ENCODE data around the gene RAET1E.

Gene RAET1E

DNA sequence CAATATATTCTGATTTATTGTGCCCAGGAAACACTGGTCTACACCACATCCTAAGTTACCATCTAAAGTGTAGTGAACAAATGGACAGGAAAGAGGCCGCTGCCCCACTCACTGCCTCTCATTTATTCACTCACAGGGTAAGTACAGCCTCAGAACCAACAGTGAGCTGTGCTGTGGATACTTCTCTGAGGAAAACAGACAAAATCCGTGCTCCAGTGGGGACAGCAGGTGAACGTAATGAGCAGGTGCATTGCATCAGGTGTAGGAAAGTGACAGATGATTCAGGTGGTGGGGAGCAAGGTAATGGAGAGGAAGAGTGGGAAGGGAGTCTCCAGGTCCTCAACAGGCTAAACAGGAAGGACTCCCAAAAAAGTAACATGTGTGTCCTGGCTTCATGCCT, 35.5 kb upstream of the RAET1E start:
- Histone ChIP-seq H3K14ac (ENCODE audit: low read length) (no peak overlapping the region), H2AFZ (ENCODE audit: insufficient read depth, low read length, poor library complexity) (no peak overlapping the region), H3K4me3 (ENCODE audit: low read depth, low read length) (no peak overlapping the region), H3K36me3 (ENCODE audit: control insufficient read depth in 1 of 2, insufficient read depth in 2 of 2, low read length in 2 of 2) (no peaks in the 10 kb centered on the region), H3K4me2 (ENCODE audit: low read length) (no peak overlapping the region), H3K18ac (ENCODE audit: low read length) (no peak overlapping the region), H4K12ac (ENCODE audit: low read depth, low read length) (no peak overlapping the region), H2BK12ac (ENCODE audit: low read length) (no peak overlapping the region), H3K27ac (ENCODE audit: low read depth, low read length) (no peak overlapping the region), H3K9me3 (ENCODE audit: insufficient read depth, low read depth, low read length) (peaks cover 2% of the 10 kb centered on the region), H3K4ac (ENCODE audit: low read depth, low read length) (no peak overlapping the region), H3K4me1 (ENCODE audit: control insufficient read depth in 1 of 2, insufficient read depth in 2 of 2, low read length in 2 of 2) (peaks cover 0 to 2% of the 10 kb centered on the region in 2 experiments), H3K9ac (ENCODE audit: low read length) (no peak overlapping the region), H2BK120ac (ENCODE audit: insufficient read depth, low read length, poor library complexity) (no peak overlapping the region), H3K79me1 (ENCODE audit: low read length) (no peaks in the 10 kb centered on the region), H3K79me2 (ENCODE audit: control insufficient read depth, insufficient read depth, low read length, poor library complexity) (no peaks in the 10 kb centered on the region), H2AK5ac (ENCODE audit: low read length) (no peak overlapping the region), H3K27me3 (ENCODE audit: insufficient read depth, low read length) (peaks cover 15% of the 10 kb centered on the region), H4K8ac (ENCODE audit: low read depth, low read length) (no peak overlapping the region), H3K23ac (ENCODE audit: low read length) (no peak overlapping the region), H2BK5ac (ENCODE audit: low read depth, low read length, poor library complexity) (no peak overlapping the region), H4K91ac (ENCODE audit: low read depth, low read length) (no peak overlapping the region)
- DNase-seq, result no peak
- whole genome bisulfite sequencing (ENCODE audit: extremely low coverage, insufficient coverage, insufficient read length), result no CpG with 5 or more reads among the region's 3 CpGs

DNA sequence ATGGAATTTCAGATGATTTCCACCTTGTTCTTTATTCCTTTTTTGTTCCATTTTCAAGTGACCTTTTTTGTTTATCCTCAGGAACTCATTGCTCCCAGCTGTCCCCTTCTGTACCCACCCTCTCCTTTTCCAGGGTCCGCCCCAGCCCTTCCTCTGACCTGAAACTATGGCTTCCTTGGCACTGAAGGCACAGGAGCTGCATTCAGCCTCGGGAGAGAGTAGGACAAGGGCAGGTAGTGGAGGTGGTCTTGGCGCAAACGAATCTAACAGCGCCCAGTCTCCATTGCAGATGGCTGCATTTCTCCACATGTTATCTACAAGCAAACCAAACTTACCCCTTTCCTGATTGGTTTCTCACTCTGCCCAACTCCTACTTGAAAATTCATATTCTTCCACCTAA, 35.1 kb upstream of the RAET1E start:
- H2BK120ac ChIP-seq (ENCODE audit: insufficient read depth, low read length, poor library complexity), result no peak overlapping the region
- no peaks in the 10 kb centered on the region for H3K79me1 ChIP-seq (ENCODE audit: low read length)
- H3K4me1 ChIP-seq (ENCODE audit: control insufficient read depth in 1 of 2, insufficient read depth in 2 of 2, low read length in 2 of 2), result no peaks in the 10 kb centered on the region
- H3K4ac ChIP-seq (ENCODE audit: low read depth, low read length), result no peak overlapping the region
- no peak overlapping the region for H4K91ac ChIP-seq (ENCODE audit: low read depth, low read length)
- no peak overlapping the region for H3K27ac ChIP-seq (ENCODE audit: low read depth, low read length)
- H2AK5ac ChIP-seq (ENCODE audit: low read length), result no peak overlapping the region
- H4K12ac ChIP-seq (ENCODE audit: low read depth, low read length), result no peak overlapping the region
- H3K4me2 ChIP-seq (ENCODE audit: low read length), result no peak overlapping the region
- H3K4me3 ChIP-seq (ENCODE audit: low read depth, low read length), result no peak overlapping the region
- peaks cover 12% of the 10 kb centered on the region for H3K27me3 ChIP-seq (ENCODE audit: insufficient read depth, low read length)
- no peak overlapping the region for H4K8ac ChIP-seq (ENCODE audit: low read depth, low read length)
- H3K9ac ChIP-seq (ENCODE audit: low read length), result no peak overlapping the region
- no peak overlapping the region for H2AFZ ChIP-seq (ENCODE audit: insufficient read depth, low read length, poor library complexity)
- H2BK5ac ChIP-seq (ENCODE audit: low read depth, low read length, poor library complexity), result no peak overlapping the region
- no peak for DNase-seq
- H3K23ac ChIP-seq (ENCODE audit: low read length), result no peak overlapping the region
- no peak overlapping the region for H2BK12ac ChIP-seq (ENCODE audit: low read length)
- no peak overlapping the region for H3K14ac ChIP-seq (ENCODE audit: low read length)
- WGBS (ENCODE audit: extremely low coverage, insufficient coverage, insufficient read length), result no CpG with 5 or more reads among the region's 5 CpGs
- H3K79me2 ChIP-seq (ENCODE audit: control insufficient read depth, insufficient read depth, low read length, poor library complexity), result no peaks in the 10 kb centered on the region
- H3K18ac ChIP-seq (ENCODE audit: low read length), result no peak overlapping the region
- no peaks in the 10 kb centered on the region for H3K36me3 ChIP-seq (ENCODE audit: control insufficient read depth in 1 of 2, insufficient read depth in 2 of 2, low read length in 2 of 2)
- H3K9me3 ChIP-seq (ENCODE audit: insufficient read depth, low read depth, low read length), result peaks cover 2% of the 10 kb centered on the region

DNA sequence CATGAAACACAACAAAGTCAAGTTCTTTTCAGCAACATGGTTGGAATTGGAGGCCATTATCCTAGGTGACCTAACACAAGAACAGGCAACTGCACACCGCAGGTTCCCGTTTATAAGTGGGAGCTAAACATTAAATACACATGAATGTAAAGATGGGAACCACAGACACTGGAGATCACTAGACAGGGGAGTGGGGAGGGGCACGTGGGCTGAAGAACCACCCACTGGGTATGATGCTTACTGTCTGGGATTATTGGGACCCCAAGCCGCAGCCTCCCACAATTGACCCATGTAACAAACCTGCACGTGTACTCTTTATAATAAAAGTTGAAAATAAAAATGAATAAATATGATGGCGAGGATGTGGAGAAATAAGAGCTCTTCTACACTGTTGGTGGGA, 33.6 kb upstream of the RAET1E start:
- no CpG with 5 or more reads among the region's 6 CpGs for WGBS (ENCODE audit: extremely low coverage, insufficient coverage, insufficient read length)
- no peak overlapping the region for H3K14ac ChIP-seq (ENCODE audit: low read length)
- H2BK5ac ChIP-seq (ENCODE audit: low read depth, low read length, poor library complexity), result no peak overlapping the region
- no peak overlapping the region for H4K12ac ChIP-seq (ENCODE audit: low read depth, low read length)
- no peak overlapping the region for H3K9ac ChIP-seq (ENCODE audit: low read length)
- H3K18ac ChIP-seq (ENCODE audit: low read length), result no peak overlapping the region
- no peak overlapping the region for H3K27ac ChIP-seq (ENCODE audit: low read depth, low read length)
- H4K8ac ChIP-seq (ENCODE audit: low read depth, low read length), result no peak overlapping the region
- no peaks in the 10 kb centered on the region for H3K36me3 ChIP-seq (ENCODE audit: control insufficient read depth in 1 of 2, insufficient read depth in 2 of 2, low read length in 2 of 2)
- no peaks in the 10 kb centered on the region for H3K79me2 ChIP-seq (ENCODE audit: control insufficient read depth, insufficient read depth, low read length, poor library complexity)
- no peak overlapping the region for H3K4ac ChIP-seq (ENCODE audit: low read depth, low read length)
- H3K79me1 ChIP-seq (ENCODE audit: low read length), result no peaks in the 10 kb centered on the region
- no peak overlapping the region for H2BK120ac ChIP-seq (ENCODE audit: insufficient read depth, low read length, poor library complexity)
- H4K91ac ChIP-seq (ENCODE audit: low read depth, low read length), result no peak overlapping the region
- H3K4me3 ChIP-seq (ENCODE audit: low read depth, low read length), result no peak overlapping the region
- H2BK12ac ChIP-seq (ENCODE audit: low read length), result no peak overlapping the region
- no peak overlapping the region for H2AFZ ChIP-seq (ENCODE audit: insufficient read depth, low read length, poor library complexity)
- H3K9me3 ChIP-seq (ENCODE audit: insufficient read depth, low read depth, low read length), result peaks cover 2% of the 10 kb centered on the region
- no peak for DNase-seq
- H2AK5ac ChIP-seq (ENCODE audit: low read length), result no peak overlapping the region
- no peak overlapping the region for H3K23ac ChIP-seq (ENCODE audit: low read length)
- H3K4me1 ChIP-seq (ENCODE audit: control insufficient read depth in 1 of 2, insufficient read depth in 2 of 2, low read length in 2 of 2), result no peaks in the 10 kb centered on the region
- H3K4me2 ChIP-seq (ENCODE audit: low read length), result no peak overlapping the region
- H3K27me3 ChIP-seq (ENCODE audit: insufficient read depth, low read length), result peaks cover 4% of the 10 kb centered on the region

DNA sequence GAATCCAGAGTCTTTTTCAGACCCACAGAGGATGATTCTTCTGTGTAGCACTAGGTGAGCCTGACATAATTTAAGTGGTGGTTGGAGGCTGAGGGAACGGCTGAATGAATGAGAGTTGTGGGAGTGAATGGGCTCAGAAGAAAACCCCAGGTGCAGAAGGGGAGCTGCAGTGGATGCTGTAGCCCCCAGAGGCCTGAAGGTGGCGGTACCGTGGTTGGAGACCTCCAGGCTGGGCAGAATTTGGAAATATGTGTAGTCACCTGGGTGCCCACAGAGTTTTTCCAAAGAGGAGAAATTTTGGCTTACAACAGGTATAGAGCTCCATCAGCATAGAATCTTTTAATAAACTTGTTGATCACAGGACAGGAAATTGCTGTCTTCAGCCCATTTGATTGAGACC, 31.5 kb upstream of the RAET1E start:
- H4K8ac ChIP-seq (ENCODE audit: low read depth, low read length), result no peak overlapping the region
- H3K4me3 ChIP-seq (ENCODE audit: low read depth, low read length), result no peak overlapping the region
- no peak overlapping the region for H2AFZ ChIP-seq (ENCODE audit: insufficient read depth, low read length, poor library complexity)
- peaks cover 3% of the 10 kb centered on the region for H3K9me3 ChIP-seq (ENCODE audit: insufficient read depth, low read depth, low read length)
- H3K36me3 ChIP-seq (ENCODE audit: control insufficient read depth in 1 of 2, insufficient read depth in 2 of 2, low read length in 2 of 2), result no peaks in the 10 kb centered on the region
- H2BK12ac ChIP-seq (ENCODE audit: low read length), result no peak overlapping the region
- H3K4me1 ChIP-seq (ENCODE audit: control insufficient read depth in 1 of 2, insufficient read depth in 2 of 2, low read length in 2 of 2), result peaks cover 0 to 6% of the 10 kb centered on the region in 2 experiments
- H3K23ac ChIP-seq (ENCODE audit: low read length), result no peak overlapping the region
- H3K4ac ChIP-seq (ENCODE audit: low read depth, low read length), result no peak overlapping the region
- H3K9ac ChIP-seq (ENCODE audit: low read length), result no peak overlapping the region
- no peaks in the 10 kb centered on the region for H3K79me1 ChIP-seq (ENCODE audit: low read length)
- no peak for DNase-seq
- WGBS (ENCODE audit: extremely low coverage, insufficient coverage, insufficient read length), result no CpG with 5 or more reads among the region's 3 CpGs
- H3K14ac ChIP-seq (ENCODE audit: low read length), result no peak overlapping the region
- H3K4me2 ChIP-seq (ENCODE audit: low read length), result no peak overlapping the region
- H3K27me3 ChIP-seq (ENCODE audit: insufficient read depth, low read length), result peaks cover 12% of the 10 kb centered on the region
- no peak overlapping the region for H4K12ac ChIP-seq (ENCODE audit: low read depth, low read length)
- H3K18ac ChIP-seq (ENCODE audit: low read length), result no peak overlapping the region
- H2BK120ac ChIP-seq (ENCODE audit: insufficient read depth, low read length, poor library complexity), result no peak overlapping the region
- peaks cover 4% of the 10 kb centered on the region for H3K79me2 ChIP-seq (ENCODE audit: control insufficient read depth, insufficient read depth, low read length, poor library complexity)
- H3K27ac ChIP-seq (ENCODE audit: low read depth, low read length), result no peak overlapping the region
- H2BK5ac ChIP-seq (ENCODE audit: low read depth, low read length, poor library complexity), result no peak overlapping the region
- no peak overlapping the region for H2AK5ac ChIP-seq (ENCODE audit: low read length)
- H4K91ac ChIP-seq (ENCODE audit: low read depth, low read length), result no peak overlapping the region

Measured in trophoblast cell (in vitro differentiated cells and primary cell).